Fibroblast of skin of left quadriceps (primary cell): ENCODE results near the gene SRSF6.
"Not testable (repeated sequence)": the region's sequence is repeated elsewhere in the genome, so short reads cannot be mapped to it uniquely, and the experiment has no call there.

Experiments
- DNase-seq, 2 experiments: peaks; one replicate each; pipeline ENCODE4 v3.0.0-alpha.2; 2013; ENCODE audit warnings: low read depth in 2 of 2

SRSF6 gene

GRCh38 chr20:43448748-43449535 lies 8.8 kb upstream of the SRSF6 start:
- DNase-seq = peak in 1 of 2 experiments; percentile 9

GRCh38 chr20:43450841-43451799 lies 6.6 kb upstream of the SRSF6 start:
- no peak for DNase-seq

- DNase-seq = no peak
Measured at GRCh38 chr20:43452404-43453126, 5.1 kb upstream of the SRSF6 start.

- DNase-seq = not testable (repeated sequence)
Measured at GRCh38 chr20:43456252-43456651, 1.4 kb upstream of the SRSF6 start.

GRCh38 chr20:43456809-43457639 lies 672 bp upstream of the SRSF6 start:
- peak; percentile 78 to 82 for DNase-seq

- no peak for DNase-seq
Measured at GRCh38 chr20:43458422-43458924, 777 bp downstream of the SRSF6 start.

- DNase-seq = no peak
Measured at GRCh38 chr20:43459022-43459942, 1.6 kb downstream of the SRSF6 start.

- no peak for DNase-seq
Measured at GRCh38 chr20:43460172-43460829, 2.6 kb downstream of the SRSF6 start.

GRCh38 chr20:43460830-43461200 lies 3.1 kb downstream of the SRSF6 start:
- no peak for DNase-seq

- no peak for DNase-seq
Measured at GRCh38 chr20:43461894-43462659, 4.4 kb downstream of the SRSF6 start.

GRCh38 chr20:43462660-43463526 lies 5.2 kb downstream of the SRSF6 start:
- no peak for DNase-seq

- no peak for DNase-seq
Measured at GRCh38 chr20:43463527-43464218, 6.0 kb downstream of the SRSF6 start.

GRCh38 chr20:43464219-43464790 lies 6.6 kb downstream of the SRSF6 start:
- DNase-seq = no peak

GRCh38 chr20:43465625-43465943 lies 7.9 kb downstream of the SRSF6 start:
- DNase-seq = no peak

GRCh38 chr20:43467589-43467988 lies 9.9 kb downstream of the SRSF6 start:
- no peak for DNase-seq

- DNase-seq = no peak
Measured at GRCh38 chr20:43472671-43473380, 15.1 kb downstream of the SRSF6 start.
